MM.1S (cell line): Measurements from ENCODE around the gene FAT4.

Experiments used
- DNase-seq: peaks from one replicate; pipeline ENCODE4 v3.0.0-alpha.2; 2015
- H2AFZ ChIP-seq: fragments of 300-600 bp; sonication (generic); 2 replicates; pipeline ENCODE4 v1.6.0; 2016; ENCODE audit warnings: antibody characterized with exemption, low read length
- H3F3A ChIP-seq: fragments of 300-600 bp; sonication (generic); 2 replicates; pipeline ENCODE4 v1.6.1; 2016; ENCODE audit warnings: mild to moderate bottlenecking, antibody characterized with exemption, low read length, moderate library complexity, mixed read lengths; ENCODE audit not compliant: insufficient read depth
- H3K27ac ChIP-seq: fragments of 300-600 bp; sonication (generic); 2 replicates; pipeline ENCODE4 v1.5.1; 2016; ENCODE audit warnings: mild to moderate bottlenecking, low read length
- H3K27me3 ChIP-seq: fragments of 300-600 bp; sonication (generic); replicated peaks from 2 replicates; pipeline ENCODE4 v1.6.0; 2016; ENCODE audit warnings: low read length; ENCODE audit not compliant: insufficient read depth
- H3K36me3 ChIP-seq: fragments of 300-600 bp; sonication (generic); replicated peaks from 2 replicates; pipeline ENCODE4 v1.6.1; 2016; ENCODE audit warnings: mild to moderate bottlenecking, low read length, mixed read lengths; ENCODE audit not compliant: insufficient read depth
- H3K4me1 ChIP-seq: fragments of 300-600 bp; sonication (generic); 2 replicates; pipeline ENCODE4 v1.6.1; 2016; ENCODE audit warnings: low read length, mixed read lengths
- H3K4me2 ChIP-seq: fragments of 300-600 bp; sonication (generic); 2 replicates; pipeline ENCODE4 v1.6.0; 2016; ENCODE audit warnings: low read depth, low read length
- H3K4me3 ChIP-seq: fragments of 300-600 bp; sonication (generic); 2 replicates; pipeline ENCODE4 v1.5.1; 2016; ENCODE audit warnings: low read length, mixed read lengths
- H3K79me2 ChIP-seq: fragments of 300-600 bp; sonication (generic); 2 replicates; pipeline ENCODE4 v1.6.1; 2016; ENCODE audit warnings: mixed run types, low read length, mixed read lengths
- H3K9ac ChIP-seq: fragments of 300-600 bp; sonication (generic); 2 replicates; pipeline ENCODE4 v1.6.1; 2016; ENCODE audit warnings: low read length, mixed read lengths
- H3K9me2 ChIP-seq: fragments of 300-600 bp; sonication (generic); replicated peaks from 2 replicates; pipeline ENCODE4 v1.6.1; 2016; ENCODE audit warnings: mild to moderate bottlenecking, low read length, mixed read lengths; ENCODE audit not compliant: insufficient read depth
- H3K9me3 ChIP-seq: fragments of 300-600 bp; sonication (generic); replicated peaks from 2 replicates; pipeline ENCODE4 v1.6.1; 2016; ENCODE audit warnings: mild to moderate bottlenecking, low read length, mixed read lengths; ENCODE audit not compliant: insufficient read depth
- H4K20me1 ChIP-seq: fragments of 300-600 bp; sonication (generic); 2 replicates; pipeline ENCODE4 v1.6.1; 2016; ENCODE audit warnings: mild to moderate bottlenecking, low read length, moderate library complexity, mixed read lengths; ENCODE audit not compliant: insufficient read depth
- EZH2 ChIP-seq: fragments of 300-600 bp; sonication (generic); optimal IDR thresholded peaks from 2 replicates; pipeline ENCODE3; 2017; ENCODE audit warnings: low read depth, mild to moderate bottlenecking, antibody characterized with exemption, low read length, mixed read lengths
- EZH2phosphoT487 ChIP-seq: fragments of 300-600 bp; sonication (generic); IDR thresholded peaks from 2 replicates; pipeline ENCODE4 v1.6.1; 2018; ENCODE audit warnings: antibody characterized with exemption, low read length
- TF ChIP-seq, protein P1 (sequence below): fragments of 300-600 bp; sonication (generic); IDR thresholded peaks from 2 replicates; pipeline ENCODE4 v1.5.1; 2016; ENCODE audit warnings: antibody characterized with exemption, low read length, mixed read lengths

Gene FAT4

DNA sequence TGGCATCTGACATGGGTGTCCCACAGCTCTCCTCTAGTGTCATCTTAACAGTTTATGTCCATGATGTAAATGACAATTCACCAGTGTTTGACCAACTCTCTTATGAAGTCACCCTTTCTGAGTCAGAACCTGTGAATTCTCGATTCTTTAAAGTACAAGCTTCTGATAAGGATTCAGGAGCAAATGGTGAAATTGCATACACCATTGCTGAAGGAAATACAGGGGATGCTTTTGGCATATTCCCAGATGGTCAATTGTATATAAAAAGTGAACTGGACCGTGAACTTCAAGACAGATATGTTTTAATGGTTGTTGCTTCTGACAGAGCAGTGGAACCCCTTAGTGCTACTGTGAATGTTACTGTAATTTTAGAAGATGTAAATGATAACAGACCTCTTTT lies 4.6 kb downstream of the FAT4 start:
- TF ChIP-seq EZH2 (no peak), EZH2phosphoT487 (no peak)
- TF ChIP-seq, protein P1, sequence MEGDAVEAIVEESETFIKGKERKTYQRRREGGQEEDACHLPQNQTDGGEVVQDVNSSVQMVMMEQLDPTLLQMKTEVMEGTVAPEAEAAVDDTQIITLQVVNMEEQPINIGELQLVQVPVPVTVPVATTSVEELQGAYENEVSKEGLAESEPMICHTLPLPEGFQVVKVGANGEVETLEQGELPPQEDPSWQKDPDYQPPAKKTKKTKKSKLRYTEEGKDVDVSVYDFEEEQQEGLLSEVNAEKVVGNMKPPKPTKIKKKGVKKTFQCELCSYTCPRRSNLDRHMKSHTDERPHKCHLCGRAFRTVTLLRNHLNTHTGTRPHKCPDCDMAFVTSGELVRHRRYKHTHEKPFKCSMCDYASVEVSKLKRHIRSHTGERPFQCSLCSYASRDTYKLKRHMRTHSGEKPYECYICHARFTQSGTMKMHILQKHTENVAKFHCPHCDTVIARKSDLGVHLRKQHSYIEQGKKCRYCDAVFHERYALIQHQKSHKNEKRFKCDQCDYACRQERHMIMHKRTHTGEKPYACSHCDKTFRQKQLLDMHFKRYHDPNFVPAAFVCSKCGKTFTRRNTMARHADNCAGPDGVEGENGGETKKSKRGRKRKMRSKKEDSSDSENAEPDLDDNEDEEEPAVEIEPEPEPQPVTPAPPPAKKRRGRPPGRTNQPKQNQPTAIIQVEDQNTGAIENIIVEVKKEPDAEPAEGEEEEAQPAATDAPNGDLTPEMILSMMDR, result no peak
- Histone ChIP-seq H3K9me3 (no peaks in the 10 kb centered on the region), H3K4me2 (no peak overlapping the region), H3K79me2 (no peaks in the 10 kb centered on the region), H3K4me1 (peaks cover 8% of the 10 kb centered on the region; the same call in 1 of the 2 replicates), H3K27ac (no peak overlapping the region), H3K9ac (no peak overlapping the region), H3K27me3 (no peaks in the 10 kb centered on the region), H3K9me2 (no peaks in the 10 kb centered on the region), H4K20me1 (no peaks in the 10 kb centered on the region), H3K36me3 (no peaks in the 10 kb centered on the region), H3K4me3 (no peak overlapping the region), H3F3A (peaks cover 5% of the 10 kb centered on the region; the same call in 1 of the 2 replicates), H2AFZ (no peak overlapping the region)
- no peak for DNase-seq

DNA sequence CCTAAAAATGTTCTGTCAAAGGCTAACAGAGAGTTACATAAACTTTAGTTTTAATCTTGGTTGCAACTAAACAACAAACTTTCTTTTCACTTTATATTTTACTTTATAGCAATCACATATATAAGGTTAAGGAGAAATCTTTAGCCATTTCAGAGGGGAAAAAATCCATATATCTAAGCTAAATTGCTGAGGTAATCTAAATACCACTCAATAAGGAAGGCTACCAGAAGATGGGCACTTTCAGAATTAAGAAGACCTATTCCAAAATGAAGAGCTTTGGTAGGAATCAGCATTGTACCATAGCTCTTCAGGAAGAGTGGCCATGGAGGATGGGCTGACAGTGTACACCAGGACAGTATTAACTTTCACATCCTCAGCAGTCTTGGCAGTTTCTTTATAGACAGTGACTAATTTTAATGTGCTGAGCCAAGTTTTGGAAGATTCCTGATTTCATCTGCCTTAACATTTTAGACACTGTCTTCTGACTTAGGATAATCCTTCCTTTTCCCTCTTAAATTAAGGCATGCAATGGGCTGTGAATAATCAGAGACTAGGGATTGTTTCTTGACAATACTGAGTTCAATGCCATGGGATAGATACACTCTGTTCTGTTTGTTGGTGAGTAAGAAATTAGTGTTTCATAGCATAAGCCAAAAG lies 7.1 kb downstream of the FAT4 start:
- Histone ChIP-seq H3K27ac (no peak overlapping the region), H3K4me2 (no peak overlapping the region), H4K20me1 (no peaks in the 10 kb centered on the region), H3K4me3 (no peak overlapping the region), H3K9me3 (no peaks in the 10 kb centered on the region), H3F3A (no peaks in the 10 kb centered on the region), H2AFZ (no peak overlapping the region), H3K36me3 (no peaks in the 10 kb centered on the region), H3K79me2 (no peaks in the 10 kb centered on the region), H3K9ac (no peak overlapping the region), H3K9me2 (no peaks in the 10 kb centered on the region), H3K4me1 (no peaks in the 10 kb centered on the region), H3K27me3 (no peaks in the 10 kb centered on the region)
- TF ChIP-seq EZH2 (no peak), EZH2phosphoT487 (no peak)
- TF ChIP-seq, protein P1, result no peak
- DNase-seq, result no peak

DNA sequence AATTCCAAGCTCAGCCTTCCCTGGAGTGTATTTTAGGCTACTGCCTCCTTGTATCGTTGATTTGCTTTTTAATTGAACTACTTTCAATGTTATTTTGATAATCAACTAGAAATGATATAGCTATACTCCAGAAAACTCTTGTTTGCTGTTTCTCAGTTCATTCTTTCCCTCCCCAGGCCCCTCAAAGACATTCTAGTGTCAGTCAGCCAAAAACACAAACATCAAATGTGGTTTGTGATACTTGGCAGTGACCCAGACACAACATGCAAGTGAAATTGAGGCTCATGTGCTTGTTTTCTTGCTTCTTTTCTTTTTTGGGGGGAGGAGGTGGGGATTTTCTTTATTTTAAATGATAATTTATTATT lies 7.6 kb downstream of the FAT4 start:
- Histone ChIP-seq H2AFZ (no peak overlapping the region), H3K27me3 (no peaks in the 10 kb centered on the region), H3K27ac (no peak overlapping the region), H3K4me1 (no peaks in the 10 kb centered on the region), H4K20me1 (no peaks in the 10 kb centered on the region), H3K9me2 (no peaks in the 10 kb centered on the region), H3K4me3 (no peak overlapping the region), H3K9ac (no peak overlapping the region), H3K9me3 (no peaks in the 10 kb centered on the region), H3K4me2 (no peak overlapping the region), H3K79me2 (no peaks in the 10 kb centered on the region), H3F3A (no peaks in the 10 kb centered on the region), H3K36me3 (no peaks in the 10 kb centered on the region)
- no peak for DNase-seq
- no peak for TF ChIP-seq EZH2

DNA sequence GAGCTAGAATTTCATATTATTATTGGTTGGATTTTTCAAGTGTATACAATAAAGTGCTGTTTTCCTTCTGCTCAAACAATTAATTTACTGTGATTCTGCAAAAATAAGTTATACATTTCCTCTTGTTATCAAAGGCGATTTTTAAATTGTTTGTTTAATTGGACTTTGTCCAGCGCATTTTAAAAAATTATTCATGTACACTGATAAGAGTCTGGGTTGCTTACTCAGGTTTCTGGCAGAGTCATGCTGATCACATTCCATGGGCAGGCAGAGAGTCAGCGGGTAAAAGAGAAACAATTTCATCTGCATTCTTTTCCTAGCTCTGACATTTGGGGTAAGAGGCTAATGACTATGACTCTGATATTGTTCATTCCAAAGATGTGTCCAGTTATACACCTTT lies 8.9 kb downstream of the FAT4 start:
- Histone ChIP-seq H3K27me3 (no peaks in the 10 kb centered on the region), H2AFZ (no peak overlapping the region), H3K9me3 (no peaks in the 10 kb centered on the region), H3K9ac (no peak overlapping the region), H3K4me1 (no peaks in the 10 kb centered on the region), H3F3A (no peaks in the 10 kb centered on the region), H3K27ac (no peak overlapping the region), H3K4me3 (no peak overlapping the region), H3K4me2 (no peak overlapping the region), H3K36me3 (no peaks in the 10 kb centered on the region), H4K20me1 (no peaks in the 10 kb centered on the region), H3K79me2 (no peaks in the 10 kb centered on the region), H3K9me2 (no peaks in the 10 kb centered on the region)
- no peak for TF ChIP-seq EZH2
- no peak for TF ChIP-seq EZH2phosphoT487
- DNase-seq, result no peak
